ENCODE measurements around the gene ABTB1.
A peak's percentile ranks its signal among the peaks of the same experiment; 100 is the strongest.

The ABTB1 gene

DNA sequence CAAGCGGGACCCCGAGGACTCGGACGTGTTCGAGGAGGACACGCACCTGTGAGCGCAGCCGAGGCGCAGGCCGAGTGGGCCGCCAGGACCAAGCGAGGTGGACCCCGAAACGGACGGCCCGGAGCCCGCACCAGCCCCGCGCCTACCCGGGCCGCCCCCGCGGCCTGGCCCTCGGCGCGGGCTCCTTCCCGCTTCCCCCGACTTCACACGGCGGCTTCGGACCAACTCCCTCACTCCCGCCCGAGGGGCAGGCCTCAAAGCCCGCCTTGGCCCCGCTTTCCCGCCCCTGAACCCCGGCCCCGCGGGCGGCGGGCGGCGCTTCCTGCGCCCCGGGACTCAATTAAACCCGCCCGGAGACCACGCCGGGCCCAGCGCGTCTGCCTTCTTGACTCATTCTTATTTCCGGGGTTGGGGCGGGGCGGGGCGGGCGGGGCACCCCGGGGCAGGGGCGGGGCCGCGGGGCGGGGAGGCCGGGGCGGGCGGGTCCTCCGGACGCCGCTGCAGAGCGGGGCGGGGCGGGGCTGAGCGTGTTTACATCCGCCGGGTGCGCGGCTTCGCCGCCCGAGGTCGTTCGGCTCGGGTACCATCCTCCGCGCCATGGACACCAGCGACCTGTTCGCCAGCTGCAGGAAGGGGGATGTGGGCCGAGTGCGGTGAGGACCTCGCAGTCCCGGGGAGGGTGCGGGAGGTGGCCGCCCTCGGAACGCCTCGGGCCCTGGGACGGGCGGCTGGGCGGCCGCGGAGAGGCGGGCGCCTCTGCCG lies at the start of gene ABTB1:
TSS of gene ABTB1 (plus strand) at position 524 of the 762 bp plus-strand sequence. CDS start at position 598, 74 bp downstream.
- DNase-seq (peak; percentile 91), ATAC-seq (peak; percentile 86)

DNA sequence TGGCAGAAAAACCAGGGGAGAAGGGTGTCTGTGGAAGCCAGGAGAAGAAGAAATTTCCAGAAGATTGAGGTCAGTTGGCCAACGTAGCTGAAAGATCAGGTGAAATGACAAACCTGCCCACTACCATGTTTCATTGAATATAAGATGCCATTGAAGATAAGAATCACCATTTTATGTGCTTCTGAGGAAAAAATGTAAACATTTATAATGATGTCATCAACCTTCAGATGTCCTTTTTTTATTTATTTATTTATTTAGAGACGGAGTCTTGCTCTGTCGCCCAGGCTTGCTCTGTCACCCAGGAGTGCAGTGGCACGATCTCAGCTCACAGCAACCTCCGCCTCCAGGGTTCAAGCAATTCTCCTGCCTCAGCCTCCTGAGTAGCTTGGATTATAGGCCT lies 48.7 kb upstream of the ABTB1 start:
- no peak for ATAC-seq
- DNase-seq, result no peak

DNA sequence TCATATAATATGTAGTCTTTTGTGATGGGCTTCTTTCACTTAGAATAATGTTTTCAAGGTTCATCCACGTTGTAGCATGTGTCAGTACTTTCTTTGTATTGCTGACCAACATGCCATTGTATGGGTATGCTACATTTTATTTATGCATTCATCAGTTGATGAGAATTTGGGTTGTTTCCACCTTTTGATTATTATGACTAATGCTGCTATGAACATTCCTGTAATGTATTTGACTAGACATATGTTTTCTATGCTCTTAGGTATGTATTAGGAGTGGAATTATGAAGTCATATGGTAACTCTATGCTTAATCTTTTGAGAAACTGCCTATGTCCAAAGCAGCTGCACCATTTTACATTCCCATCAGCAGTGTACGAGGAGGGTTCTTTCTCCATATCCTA lies 46.9 kb upstream of the ABTB1 start:
- ATAC-seq, result no peak
- DNase-seq, result no peak

DNA sequence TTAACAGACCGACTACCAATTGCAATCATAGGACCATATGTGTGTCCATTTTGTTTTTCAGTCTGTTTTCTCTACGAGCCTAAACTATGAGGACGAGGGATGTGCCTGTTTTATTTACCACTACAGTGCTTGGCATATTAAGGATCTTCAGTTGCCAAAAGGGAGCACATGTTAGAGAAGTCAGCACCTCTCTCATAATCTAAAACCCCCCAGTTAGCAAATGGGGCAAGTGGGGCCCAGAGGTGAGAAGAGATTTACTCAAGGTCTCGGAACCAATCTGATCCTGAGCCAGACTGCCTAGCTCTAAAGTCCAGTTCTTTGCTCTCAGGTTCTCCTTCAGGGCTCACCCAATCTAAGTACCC lies 44.3 kb upstream of the ABTB1 start:
- no peak for DNase-seq
- no peak for ATAC-seq

DNA sequence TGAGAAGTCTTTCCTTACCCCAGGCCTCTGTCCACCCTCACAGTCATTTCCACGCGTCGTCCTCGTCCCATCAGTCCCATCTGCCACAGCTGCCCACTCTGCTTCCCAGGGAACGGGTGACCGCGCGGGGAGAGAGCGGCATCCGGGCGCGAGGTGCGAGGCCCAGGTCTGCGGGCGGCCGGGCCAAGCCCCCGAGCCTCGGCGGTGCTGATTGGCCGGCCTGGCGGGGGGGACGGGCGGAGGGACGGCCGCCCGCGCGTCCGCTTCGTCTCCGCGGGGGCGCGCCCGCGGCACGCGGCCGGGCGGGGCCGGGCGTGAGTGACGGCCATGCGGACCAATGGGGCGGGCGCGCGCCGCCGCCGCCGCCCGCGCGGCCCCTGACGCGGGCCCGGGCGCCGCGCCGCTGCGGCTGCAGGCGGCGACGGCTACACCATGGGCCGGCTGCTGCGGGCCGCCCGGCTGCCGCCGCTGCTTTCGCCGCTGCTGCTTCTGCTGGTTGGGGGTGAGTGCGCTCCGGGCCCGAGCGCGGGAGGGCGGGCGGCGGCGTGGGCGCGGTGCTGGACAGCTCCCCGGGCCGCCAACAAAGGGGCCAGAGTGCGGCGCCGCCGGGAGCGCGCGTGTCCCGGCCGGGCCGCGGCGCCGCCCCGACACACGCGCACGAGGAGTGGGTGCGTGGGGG lies 43.8 kb upstream of the ABTB1 start, which contains the start of gene PODXL2:
TSS of gene PODXL2 (plus strand) at position 398 of the 679 bp plus-strand sequence. CDS start at position 433, 35 bp downstream.
- DNase-seq (peak; percentile 43), ATAC-seq (peak; percentile 38)

DNA sequence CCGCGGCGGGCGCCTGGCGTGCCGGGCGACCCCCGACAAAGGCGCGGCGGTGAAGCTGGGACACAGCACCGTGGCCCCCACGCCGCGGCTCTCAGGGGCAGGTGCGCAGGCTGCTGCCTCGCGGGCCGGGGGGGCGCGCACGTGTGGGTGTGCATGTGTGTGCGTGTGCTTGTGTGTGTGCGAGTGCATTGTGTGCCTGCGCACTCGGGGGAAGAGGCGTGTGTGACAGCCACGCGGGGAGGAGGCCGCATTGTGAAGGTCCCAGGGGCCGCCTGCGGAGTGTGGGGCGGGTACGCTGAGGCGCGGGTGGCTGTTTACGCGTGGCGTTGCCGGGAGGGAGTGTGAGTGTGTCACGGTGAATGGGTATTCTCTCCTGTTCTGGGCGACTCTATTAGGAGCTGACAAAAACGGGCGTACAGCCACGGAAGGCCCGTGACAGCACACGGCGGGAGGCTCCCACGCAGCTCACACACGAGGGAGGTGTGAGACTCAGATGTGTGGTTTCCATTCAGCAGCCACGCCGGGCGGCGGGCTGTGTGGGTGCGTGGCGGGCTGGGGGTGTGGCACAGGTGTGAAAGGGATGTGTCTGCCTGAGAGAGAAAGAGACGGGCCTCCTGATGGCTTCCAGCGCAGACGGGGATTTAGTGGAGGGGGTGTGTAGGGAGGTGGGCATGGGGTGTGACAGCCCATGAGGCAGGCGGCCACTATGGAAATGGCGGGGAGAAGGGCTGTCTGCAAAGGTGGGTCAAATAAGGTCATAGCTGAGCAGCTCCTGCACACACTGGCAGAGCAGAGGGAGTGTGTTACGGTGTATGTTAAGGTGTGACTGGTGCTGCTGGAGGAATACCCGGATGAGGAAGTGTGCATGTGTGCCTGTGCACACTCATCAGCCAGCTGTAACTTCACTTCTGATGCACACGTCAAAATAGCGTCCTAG lies 43.0 kb upstream of the ABTB1 start:
- DNase-seq, result peak; percentile 26
- ATAC-seq, result peak; percentile 34

DNA sequence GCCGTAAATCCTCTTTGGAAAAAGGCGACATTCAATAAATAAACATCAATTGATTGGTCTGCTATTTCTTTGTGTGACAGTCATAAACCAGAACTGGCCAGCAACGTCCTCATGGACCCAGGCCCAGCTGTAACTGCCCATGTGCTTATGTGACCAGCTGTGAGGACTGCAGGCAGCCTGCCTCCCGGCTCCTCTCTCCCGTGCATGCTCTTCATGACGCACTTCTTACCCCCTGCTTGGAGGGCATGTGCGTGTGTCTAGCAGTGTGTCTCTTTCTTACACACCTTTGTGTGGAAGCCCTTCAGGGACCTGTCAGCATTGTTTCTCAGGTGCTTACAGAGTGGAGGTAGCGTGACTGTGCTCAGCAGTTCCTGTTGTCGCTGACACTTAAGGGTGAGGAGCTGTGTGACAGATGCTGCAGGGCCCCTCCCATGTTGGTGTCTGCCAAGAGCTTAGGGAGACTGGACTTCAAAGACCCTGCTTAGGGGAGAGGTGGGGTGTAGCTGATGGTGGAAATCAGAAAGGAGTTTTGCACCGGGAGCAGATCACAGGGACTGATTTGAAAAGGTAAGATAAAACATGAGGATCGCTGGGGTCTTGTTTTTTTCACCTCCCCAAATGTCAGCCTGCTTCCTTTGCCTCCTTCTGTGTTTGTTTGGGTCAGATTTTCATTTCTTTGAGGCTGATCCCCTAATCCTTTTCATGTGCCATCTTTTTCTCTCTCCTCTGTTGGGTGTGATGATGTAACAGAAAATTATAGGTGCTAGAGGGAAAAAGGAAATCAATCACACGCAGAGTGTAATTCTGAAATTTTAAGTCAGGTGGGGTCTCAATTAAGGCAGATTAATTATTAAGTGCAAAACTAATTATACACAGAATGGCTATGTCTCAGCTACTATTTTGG lies 41.7 kb upstream of the ABTB1 start:
- no peak for ATAC-seq
- DNase-seq, result no peak

DNA sequence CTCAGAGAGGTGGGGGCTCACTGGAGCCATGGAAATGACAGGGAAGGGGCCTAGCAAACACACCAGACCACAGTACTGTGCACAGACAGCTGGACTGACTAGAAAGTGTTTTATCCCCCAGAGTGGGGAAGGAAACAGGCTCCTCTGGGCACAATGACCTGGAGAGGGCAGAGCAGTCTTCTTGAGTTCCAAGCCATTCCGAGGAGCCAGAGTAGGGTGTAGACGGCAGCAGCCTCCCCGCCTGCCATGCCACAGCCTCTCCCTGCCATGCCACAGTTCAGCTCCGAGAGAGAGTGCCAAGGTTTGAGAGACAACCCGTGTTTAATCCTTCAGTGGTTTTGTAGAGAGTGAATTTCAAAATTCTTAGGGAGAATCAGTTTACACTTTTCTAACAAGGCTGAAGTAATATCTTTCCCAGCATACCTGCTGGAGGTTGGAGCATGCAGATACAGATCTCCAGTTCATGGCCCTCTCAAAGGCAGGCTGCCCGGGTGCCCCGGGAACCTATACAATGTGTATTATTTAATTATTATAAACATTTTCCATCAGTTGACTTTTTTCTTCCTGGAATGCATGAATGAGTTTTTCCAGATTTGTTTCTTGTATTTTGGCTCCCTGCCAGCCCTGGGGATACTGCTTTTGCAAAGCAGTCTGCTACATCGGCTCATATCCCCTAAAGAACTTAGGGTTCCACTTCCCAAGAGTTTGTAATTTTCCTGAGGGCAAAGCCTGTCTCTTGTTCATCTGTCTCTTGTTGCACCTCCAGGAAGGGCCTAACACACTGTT lies 40.5 kb upstream of the ABTB1 start:
- DNase-seq (no peak), ATAC-seq (no peak)

DNA sequence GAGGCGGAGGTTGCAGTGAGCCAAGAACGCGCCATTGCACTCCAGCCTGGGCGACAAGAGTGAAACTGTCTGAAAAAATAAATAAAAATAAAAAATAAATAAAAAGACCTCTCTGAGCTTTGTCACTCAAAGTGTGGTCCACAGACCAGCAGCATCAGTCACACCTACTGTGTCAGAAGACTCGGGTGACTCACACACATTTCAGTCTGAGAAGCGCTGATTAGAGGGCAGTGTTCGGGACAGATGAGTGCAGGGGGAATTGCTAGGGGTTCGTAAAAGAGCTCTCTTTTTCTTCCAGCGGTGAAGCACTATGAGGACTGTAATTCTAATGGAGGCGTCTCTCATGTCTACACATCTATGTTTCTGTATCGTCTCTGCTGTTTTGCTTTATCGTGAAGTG lies 38.1 kb upstream of the ABTB1 start:
- ATAC-seq (no peak), DNase-seq (no peak)

DNA sequence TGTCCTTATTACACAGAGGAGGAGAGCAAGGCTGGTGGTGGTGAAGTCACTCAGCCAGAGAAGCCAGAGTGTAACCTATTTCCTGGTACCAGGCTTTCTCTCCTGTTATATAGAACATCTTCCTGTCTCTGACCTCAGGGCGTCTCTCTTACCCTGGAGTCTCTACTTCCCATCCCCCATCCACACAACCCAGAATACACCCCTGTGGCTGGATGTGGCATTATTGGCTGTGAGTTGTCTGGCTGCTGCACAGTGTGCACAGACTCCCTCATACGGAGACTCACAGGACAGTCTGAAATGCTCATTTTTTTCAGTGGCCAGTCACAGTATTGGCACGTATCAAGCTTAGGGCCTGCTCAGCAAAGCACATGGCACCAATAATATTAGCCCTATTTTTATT lies 35.2 kb upstream of the ABTB1 start:
- no peak for DNase-seq
- ATAC-seq, result peak; percentile 87

DNA sequence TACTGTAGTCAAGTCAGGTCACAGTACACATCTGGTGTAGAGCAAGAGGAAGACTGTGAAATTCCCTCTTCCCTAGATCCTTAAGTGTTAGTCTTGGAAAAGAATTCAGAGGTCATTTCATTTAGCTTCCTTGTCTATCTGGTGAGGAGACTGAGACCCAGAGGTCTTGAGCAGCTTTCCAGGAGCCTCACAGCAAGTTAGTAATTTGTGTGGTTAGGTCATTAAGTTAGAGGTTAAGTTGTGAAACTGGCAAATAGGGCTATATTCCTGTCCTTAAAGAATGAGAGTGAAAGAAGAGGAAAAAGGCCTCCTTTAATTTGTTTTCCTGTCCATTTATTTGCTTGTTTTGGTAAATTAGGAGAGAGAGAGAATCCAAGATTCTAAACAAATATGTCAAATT lies 34.8 kb upstream of the ABTB1 start:
- DNase-seq, result no peak
- no peak for ATAC-seq

DNA sequence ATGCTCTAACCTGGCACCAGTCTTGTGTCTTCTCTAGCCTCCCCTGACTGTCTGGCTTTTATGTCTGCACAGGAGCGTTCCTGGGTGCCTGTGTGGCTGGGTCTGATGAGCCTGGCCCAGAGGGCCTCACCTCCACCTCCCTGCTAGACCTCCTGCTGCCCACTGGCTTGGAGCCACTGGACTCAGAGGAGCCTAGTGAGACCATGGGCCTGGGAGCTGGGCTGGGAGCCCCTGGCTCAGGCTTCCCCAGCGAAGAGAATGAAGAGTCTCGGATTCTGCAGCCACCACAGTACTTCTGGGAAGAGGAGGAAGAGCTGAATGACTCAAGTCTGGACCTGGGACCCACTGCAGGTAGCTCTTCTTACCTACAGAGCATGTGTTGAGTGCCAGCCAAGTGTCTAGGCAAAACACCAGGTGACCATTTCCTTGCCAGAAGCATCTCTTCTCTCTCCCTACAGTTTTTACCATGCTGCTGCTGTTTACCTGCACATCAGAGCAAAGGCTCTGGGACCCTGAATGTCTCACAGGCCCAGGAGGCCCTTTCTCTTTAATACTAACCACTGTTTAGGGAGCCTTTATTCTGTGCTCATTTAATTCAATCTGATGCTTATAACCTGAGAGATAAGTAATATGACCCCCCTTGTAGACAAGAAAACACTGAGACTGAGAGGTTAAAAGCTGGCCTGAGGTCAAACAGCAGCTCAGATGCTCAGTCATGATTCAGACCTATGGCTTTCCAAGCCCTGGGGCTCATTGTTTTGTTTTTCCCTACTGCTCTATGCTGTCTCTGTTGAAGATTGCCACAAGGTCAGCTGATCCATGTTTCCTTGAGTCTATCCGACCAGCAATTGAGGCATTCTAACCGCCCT lies 33.3 kb upstream of the ABTB1 start:
- ATAC-seq (no peak), DNase-seq (no peak)

DNA sequence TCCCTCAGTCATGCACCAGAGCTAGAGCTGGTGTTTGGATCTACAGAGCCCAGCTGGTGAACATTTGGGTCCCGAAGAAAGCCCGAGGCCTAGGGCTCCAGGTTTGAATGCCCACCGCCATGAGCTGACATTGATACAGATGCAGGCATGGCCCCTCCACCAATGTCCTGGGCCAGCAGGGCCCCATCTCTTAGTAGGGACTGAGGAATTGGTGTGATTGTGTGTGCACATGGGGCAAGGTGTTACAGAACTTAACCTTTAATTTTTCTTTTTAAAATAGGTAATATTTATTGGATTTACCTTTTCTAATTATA lies 32.8 kb upstream of the ABTB1 start:
- DNase-seq (no peak), ATAC-seq (no peak)

DNA sequence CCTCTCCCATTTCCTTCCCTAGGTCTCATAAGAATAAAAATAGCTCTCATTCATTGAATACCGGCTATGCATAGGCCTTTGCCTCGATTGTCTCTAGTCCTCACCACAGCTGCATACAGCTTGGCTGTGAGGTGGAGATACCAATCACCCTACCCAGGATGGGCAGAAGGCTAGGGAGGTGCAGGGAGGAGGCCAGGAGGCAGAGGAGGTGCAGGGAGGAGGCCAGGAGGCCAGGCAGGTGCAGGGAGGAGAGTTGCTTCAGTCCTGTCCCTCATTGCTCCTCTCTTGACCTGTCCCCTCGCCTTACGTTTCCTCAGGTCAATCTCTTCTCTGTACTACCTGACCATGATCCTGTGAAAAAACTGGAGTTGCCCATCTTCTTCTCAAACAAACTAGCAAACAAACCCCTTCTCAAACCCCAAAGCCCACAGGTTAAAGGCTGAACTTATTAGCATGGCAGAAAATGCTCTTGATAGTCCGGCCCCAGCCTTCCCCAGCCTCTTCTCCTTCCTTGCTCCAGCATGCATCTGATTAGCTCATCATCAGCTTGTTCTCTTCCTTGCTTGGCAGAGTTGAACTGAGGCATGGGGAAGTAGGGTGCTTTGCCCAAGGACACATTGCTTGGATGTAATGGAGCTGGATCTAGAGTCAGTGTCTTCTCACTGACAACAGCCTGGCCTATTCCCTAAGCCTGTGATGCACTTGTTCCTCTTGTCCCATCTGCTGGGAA lies 27.9 kb upstream of the ABTB1 start:
- ATAC-seq, result peak; percentile 14
- DNase-seq, result no peak

DNA sequence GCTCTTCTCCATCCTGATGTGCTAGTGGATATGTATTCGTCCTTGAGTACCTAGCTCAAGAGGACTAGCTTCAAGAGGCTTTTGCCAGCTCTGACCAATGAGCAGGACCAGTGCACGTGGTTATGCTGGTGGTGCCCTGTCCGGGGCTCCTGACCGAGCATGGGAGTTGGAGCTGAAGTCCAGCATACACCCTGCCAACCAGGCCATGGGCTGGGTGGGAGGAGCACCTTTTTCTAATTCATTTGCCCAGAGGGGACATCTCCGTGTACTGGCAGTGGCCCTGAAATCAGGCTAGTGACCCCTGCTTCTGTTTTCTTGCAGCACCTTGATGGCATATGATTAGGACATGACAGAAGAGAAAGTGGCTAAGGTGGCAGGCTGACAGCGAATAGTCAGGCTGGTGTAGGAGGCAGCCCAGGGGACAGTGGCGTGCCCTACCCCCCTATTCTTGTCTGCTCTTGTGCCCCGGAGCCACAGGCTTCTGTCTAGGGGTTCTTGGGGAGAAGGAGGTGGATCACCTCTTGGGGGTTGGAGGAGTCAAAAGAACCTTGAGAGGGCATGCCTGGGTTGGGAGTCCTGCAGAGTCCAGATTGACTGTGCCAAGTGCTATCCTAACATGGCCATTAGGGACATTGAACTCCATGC lies 27.3 kb upstream of the ABTB1 start:
- ATAC-seq (peak; percentile 23), DNase-seq (no peak)

DNA sequence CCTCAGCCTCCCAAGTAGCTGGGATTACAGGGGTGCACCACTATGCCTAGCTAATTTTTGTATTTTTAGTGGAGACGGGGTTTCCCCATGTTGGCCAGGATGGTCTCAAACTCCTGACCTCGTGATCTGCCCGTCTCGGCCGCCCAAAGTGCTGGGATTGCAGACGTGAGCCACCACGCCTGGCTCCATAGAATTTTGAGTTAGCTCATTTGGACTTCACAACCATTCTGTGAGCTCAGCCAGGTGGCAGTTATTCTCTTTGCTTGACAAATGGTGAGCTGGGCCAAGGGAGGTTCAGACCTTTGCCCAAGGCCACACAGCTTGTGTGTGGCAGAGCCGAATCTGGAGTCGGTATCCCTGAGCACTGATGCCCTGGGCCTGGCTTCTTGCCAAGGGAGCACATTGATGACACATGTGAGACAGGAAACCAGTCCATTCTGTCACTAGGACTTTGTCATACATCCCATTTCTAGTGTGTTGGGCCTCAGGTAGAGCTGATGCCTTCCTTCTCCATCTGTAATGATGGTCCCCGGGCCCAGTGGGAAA lies 26.2 kb upstream of the ABTB1 start:
- no peak for DNase-seq
- ATAC-seq, result no peak

DNA sequence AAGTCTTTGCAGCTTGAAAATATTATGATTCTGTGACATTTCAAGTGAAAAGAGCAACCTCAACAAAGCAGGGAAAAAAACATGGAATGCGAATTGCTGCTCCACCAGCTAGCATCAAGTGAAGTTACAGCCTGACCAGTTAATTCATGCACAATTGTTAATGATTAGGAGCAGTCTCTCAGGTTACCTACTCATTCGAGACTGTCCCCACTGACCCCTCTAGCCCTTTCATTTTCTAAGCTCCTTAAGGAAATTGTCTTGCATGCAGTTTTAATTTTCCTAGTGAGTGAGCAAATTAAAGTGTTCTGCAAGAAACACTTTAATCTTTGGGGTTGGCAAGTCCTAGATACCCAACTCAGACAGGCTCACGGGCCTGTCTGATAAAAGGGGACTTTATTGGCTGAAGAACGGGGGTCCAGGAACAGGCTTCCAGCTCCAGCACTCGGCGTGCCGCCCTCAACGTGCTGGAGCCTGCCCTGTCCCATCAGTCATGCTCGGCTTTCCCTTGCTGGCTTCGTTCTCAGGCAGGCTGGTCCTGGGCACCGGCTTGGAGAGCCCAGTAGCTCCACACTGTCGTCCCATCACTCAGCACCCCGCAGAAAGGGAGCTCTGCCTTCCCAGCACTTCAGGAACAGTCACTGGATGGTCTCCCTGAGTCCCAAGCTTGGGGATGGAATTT lies 25.4 kb upstream of the ABTB1 start:
- no peak for DNase-seq
- ATAC-seq, result no peak

DNA sequence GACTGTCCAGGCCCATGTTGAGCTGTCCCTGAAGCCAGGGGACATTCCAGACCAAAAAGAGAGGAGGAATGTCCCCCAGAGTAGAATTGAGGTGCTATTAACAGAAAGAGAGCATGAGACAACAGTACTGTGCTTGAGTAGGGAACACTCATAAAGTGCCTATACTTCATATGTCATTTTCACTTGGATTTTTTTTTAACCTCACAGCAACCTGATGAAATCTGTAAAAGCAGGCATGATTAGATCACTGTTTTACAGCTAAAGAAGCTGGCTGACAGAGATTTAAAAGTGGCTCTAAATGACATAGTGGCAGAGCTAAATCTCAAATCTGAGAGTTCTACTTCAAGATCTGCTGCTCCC lies 24.9 kb upstream of the ABTB1 start:
- DNase-seq (no peak), ATAC-seq (no peak)

All from stimulated activated naive CD8-positive, alpha-beta T cell treated with anti-CD3 and anti-CD28 coated beads, Interleukin-15, Interleukin-2, amounts not matched to agents 100 U/mL and 50 U/mL, for 24 hours (primary cell).